CD4-positive, alpha-beta T cell treated with Interferon alpha-2 for 1 hour (primary cell): ENCODE results near the gene RNLS.
"Not testable (repeated sequence)": the region's sequence is repeated elsewhere in the genome, so short reads cannot be mapped to it uniquely, and the experiment has no call there.

Experiments
- DNase-seq, 2 donors: peaks; one replicate each; pipeline ENCODE4 v3.0.0-alpha.2; 2020 to 2022

The RNLS gene

GRCh38 chr10:88521791-88522190 is 61.3 kb downstream of the RNLS start:
- DNase-seq: no peak

GRCh38 chr10:88515235-88515634 is 67.9 kb downstream of the RNLS start:
- DNase-seq: no peak

- DNase-seq: no peak
Observed at GRCh38 chr10:88512599-88512998, 70.5 kb downstream of the RNLS start.

- DNase-seq: no peak
Observed at GRCh38 chr10:88508796-88509195, 74.3 kb downstream of the RNLS start.

- DNase-seq: no peak
Observed at GRCh38 chr10:88507826-88508453, 75.2 kb downstream of the RNLS start.

GRCh38 chr10:88507404-88507803 is 75.7 kb downstream of the RNLS start:
- no peak for DNase-seq

- no peak for DNase-seq
Observed at GRCh38 chr10:88505680-88506215, 77.4 kb downstream of the RNLS start.

GRCh38 chr10:88505265-88505664 is 77.9 kb downstream of the RNLS start:
- no peak for DNase-seq

- no peak for DNase-seq
Observed at GRCh38 chr10:88500656-88501055, 82.5 kb downstream of the RNLS start.

GRCh38 chr10:88499569-88500470 is 83.3 kb downstream of the RNLS start:
- no peak for DNase-seq

GRCh38 chr10:88497913-88498312 is 85.2 kb downstream of the RNLS start:
- DNase-seq: no peak

- no peak for DNase-seq
Observed at GRCh38 chr10:88494537-88494936, 88.6 kb downstream of the RNLS start.

GRCh38 chr10:88493691-88494483 is 89.2 kb downstream of the RNLS start:
- no peak for DNase-seq

- DNase-seq: no peak
Observed at GRCh38 chr10:88491314-88491713, 91.8 kb downstream of the RNLS start.

GRCh38 chr10:88490231-88490980 is 92.7 kb downstream of the RNLS start:
- no peak for DNase-seq

GRCh38 chr10:88489107-88489506 is 94.0 kb downstream of the RNLS start:
- no peak for DNase-seq

- not testable (repeated sequence) for DNase-seq
Observed at GRCh38 chr10:88486816-88487215, 96.3 kb downstream of the RNLS start.

- no peak for DNase-seq
Observed at GRCh38 chr10:88482220-88482619, 100.9 kb downstream of the RNLS start.

GRCh38 chr10:88478256-88478655 is 104.9 kb downstream of the RNLS start:
- no peak for DNase-seq

GRCh38 chr10:88477343-88478085 is 105.6 kb downstream of the RNLS start:
- DNase-seq: no peak
